GM12801 (cell line): ENCODE data around the gene TMEM255B.

Source experiments
- CTCF ChIP-seq: IDR thresholded peaks from one replicate; pipeline ENCODE4 v1.5.1; 2011; ENCODE audit warnings: control low read depth; ENCODE audit not compliant: insufficient read length; ENCODE audit errors: extremely low read depth

The TMEM255B gene

DNA sequence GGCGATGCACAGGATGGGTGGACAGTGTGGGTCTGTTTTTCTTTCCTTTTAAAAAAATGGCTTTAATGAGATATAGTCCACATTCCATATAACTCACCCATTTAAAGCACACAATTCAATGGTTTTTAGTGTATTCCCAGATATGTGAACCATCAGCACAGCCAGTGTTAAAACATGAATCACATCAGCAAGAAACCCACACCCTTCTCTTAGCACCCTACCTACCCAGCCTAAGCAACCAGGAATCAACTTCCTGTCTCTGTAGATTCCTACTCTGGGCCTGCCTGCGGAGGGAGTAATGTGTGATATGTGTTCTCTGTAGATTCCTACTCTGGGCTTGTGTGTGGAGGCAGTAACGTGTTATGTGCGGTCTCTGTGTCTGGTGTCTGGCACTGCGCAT lies 11.9 kb downstream of the TMEM255B start:
- TF ChIP-seq CTCF: no peak

GRCh38 chr13:113771709-113772331 lies 12.8 kb downstream of the TMEM255B start:
- no peak for TF ChIP-seq CTCF

DNA sequence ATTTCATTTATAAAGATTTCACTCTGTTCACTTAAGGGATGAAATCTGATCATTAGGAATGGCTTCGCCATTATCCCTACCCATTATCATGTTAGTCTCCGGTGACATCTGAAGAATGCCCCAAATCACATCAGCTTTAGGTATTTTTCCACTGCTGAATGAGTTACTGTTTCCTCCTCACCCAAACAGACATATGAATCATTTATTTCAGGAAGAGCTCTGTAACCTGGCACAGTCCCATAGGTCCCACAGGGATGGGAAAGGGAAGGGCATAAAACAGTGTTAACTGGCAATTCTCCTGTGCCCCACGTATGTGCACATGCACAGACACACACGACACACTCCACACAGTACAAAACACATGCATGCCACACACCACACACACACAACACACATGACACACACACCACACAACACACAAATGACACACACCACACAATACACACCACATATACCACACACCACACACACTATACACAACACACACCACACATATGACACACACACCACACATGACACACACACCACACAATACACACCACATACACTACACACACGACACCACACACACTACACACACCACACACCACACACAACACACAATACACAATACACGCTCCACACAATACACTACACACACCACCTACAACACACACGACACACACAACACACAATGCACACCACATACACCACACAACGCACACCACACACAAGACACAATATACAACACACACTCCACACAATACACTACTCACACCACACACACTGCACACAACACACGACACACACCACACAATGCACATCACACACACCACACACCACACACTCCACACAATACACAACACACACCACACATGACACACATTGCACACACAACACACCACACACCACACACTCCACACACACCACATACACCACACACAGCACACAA lies 15.4 kb downstream of the TMEM255B start:
- TF ChIP-seq CTCF: no peak

DNA sequence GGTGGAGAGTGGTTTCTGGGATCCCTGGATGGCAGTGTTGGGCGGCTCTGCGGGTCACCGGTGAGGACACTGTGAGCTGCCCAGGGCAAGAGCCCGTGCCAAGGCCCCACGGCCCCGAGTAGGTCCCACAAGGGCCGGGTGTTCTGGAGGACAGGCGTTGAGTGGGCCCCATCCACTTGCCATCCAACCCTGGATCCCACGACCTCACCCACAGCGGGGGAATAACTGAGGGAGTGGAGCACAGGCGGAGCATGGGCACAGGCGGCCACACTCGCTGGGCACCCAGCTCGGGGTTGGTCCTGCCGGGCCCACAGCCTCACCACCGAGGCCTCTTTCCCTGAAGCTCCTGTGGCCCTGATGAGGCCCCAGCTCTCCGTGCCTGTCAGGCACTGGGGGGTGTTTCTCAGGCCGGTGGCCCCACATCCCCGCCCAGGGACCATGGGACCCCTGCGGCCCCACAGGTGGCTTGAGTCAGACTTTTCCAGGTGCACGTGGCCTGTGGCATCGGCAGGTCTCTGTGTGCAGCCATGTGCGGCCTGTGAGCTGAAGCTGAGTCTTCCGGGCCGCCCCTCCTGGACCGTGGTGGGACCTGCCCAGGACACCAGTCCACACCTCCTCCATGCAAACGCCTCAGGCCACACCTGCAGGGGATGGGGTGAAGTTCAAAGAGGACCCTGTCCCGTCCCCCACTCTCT lies 16.6 kb downstream of the TMEM255B start:
- TF ChIP-seq CTCF: no peak

- TF ChIP-seq CTCF: no peak
These were observed 17.5 kb downstream of the TMEM255B start for GRCh38 chr13:113776231-113777125.

GRCh38 chr13:113777311-113778260 lies 18.6 kb downstream of the TMEM255B start:
- TF ChIP-seq CTCF: no peak
